Mucosa of descending colon (tissue), 3 donors: ENCODE results near the gene ADAM10. TPM values are rescaled to one million over a fixed set of nuclear protein-coding genes. Genes with fewer than 3 reads are reported as not detected.
"Not testable (repeated sequence)": the region's sequence is repeated elsewhere in the genome, so short reads cannot be mapped to it uniquely, and the experiment has no call there.

ENCODE experiments used
- ATAC-seq: fragments of 200-7000 bp; cut with Tn5 transposase; one replicate; pipeline ENCODE4 v1.9.1; 2020; ENCODE audit warnings: mild to moderate bottlenecking, moderate library complexity
- DNase-seq, 3 donors: peaks; one replicate each; pipeline ENCODE4 v3.0.0-alpha.2; 2020
- H3K36me3 ChIP-seq: fragments of 200-600 bp; one replicate; pipeline ENCODE4 v1.8.0; 2021; ENCODE audit warnings: low read depth, mild to moderate bottlenecking
- H3K4me1 ChIP-seq: fragments of 200-600 bp; one replicate; pipeline ENCODE4 v1.8.0; 2021; ENCODE audit warnings: low read depth, mild to moderate bottlenecking
- H3K4me3 ChIP-seq: fragments of 200-600 bp; one replicate; pipeline ENCODE4 v1.8.0; 2021; ENCODE audit warnings: mild to moderate bottlenecking
- H3K9me3 ChIP-seq: fragments of 200-600 bp; one replicate; pipeline ENCODE4 v1.8.0; 2021; ENCODE audit warnings: mild to moderate bottlenecking
- intact Hi-C, 2 donors: fragments of 100-400 bp; cut with DNase I in 1 of 2; cut with micrococcal nuclease in 1 of 2; formaldehyde crosslinking; loops; one replicate each; pipeline versions ENCODE4 v1.11.0 to v1.11.1; 2022; cut with DNase I, micrococcal nuclease
- total RNA-seq, 3 donors: library from RNA; stranded (reverse); fragmentation: NEBNext Ultra II Directional in 2 of 3; extraction: Animal tissue kit (Norgen Biotek cat#: 25700) in 2 of 3; gene quantifications; one replicate each; pipeline versions ENCODE4 v1.2.1 to v1.2.4, GENCODE V29; 2021 to 2023
- TF ChIP-seq, protein P1 (sequence below): fragments of 200-600 bp; IDR thresholded peaks from one replicate; pipeline ENCODE4 v1.8.0; 2022; ENCODE audit warnings: antibody characterized with exemption, mild to moderate bottlenecking
- donor health status: DM: no; HTN: no; CAD: no; lungs with moderate emphysema.
- donor health status: DM: no; HTN: no; CAD: no.
- donor health status: DM: no; HTN: yes; CAD: no.

The ADAM10 gene
- total RNA-seq, 3 donors from 2014 or later, result 109 to 178 (median 143) TPM

DNA sequence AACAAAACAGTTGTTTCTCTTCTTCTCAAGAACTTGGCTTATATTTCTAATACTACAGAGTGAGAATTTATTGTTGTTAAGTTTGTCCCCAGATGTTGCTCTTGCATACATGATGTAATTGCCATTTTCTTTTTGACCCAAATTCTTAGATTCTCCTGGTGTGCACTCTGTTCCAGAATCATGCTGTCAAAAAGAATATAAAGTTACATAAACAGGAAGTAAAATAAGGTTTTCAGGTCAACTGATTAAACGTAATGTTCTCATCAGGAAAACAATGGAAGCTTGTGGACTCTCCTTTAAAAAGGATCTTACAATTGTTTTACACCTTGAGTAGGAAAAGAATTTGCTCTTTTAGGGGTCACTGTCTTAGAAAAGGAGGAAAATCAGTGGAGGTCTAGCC, 121.8 kb downstream of the ADAM10 start:
- intact Hi-C loops, result no loop called here

DNA sequence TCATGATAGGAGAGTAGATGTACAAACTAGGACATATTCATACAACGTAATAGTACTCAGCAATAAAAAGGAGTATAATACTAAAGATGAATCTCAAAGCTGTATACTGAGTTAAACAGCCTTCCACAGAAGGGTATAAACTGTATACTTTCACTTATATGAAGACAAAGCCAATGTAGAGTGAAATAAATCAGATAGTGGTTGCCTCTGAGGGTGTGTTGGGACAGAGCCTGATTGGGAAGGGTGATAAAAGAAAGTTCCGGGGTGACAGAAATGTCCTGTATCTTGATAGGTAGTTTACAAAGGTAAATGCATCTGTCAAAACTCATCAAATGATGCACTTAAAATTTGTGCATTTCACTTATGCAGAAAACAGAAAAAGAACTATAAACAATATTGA, 122.5 kb downstream of the ADAM10 start:
- H3K36me3 ChIP-seq, result no peaks in the 10 kb centered on the region
- intact Hi-C loops, result no loop called here
- TF ChIP-seq, protein P1, sequence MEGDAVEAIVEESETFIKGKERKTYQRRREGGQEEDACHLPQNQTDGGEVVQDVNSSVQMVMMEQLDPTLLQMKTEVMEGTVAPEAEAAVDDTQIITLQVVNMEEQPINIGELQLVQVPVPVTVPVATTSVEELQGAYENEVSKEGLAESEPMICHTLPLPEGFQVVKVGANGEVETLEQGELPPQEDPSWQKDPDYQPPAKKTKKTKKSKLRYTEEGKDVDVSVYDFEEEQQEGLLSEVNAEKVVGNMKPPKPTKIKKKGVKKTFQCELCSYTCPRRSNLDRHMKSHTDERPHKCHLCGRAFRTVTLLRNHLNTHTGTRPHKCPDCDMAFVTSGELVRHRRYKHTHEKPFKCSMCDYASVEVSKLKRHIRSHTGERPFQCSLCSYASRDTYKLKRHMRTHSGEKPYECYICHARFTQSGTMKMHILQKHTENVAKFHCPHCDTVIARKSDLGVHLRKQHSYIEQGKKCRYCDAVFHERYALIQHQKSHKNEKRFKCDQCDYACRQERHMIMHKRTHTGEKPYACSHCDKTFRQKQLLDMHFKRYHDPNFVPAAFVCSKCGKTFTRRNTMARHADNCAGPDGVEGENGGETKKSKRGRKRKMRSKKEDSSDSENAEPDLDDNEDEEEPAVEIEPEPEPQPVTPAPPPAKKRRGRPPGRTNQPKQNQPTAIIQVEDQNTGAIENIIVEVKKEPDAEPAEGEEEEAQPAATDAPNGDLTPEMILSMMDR, result no peak
- H3K9me3 ChIP-seq, result no peaks in the 10 kb centered on the region
- DNase-seq, result no peak
- H3K4me3 ChIP-seq, result no peak overlapping the region
- peak; percentile 60 for ATAC-seq
- peaks cover 13% of the 10 kb centered on the region for H3K4me1 ChIP-seq

More for the DNA sequence above, 121.8 kb downstream of the ADAM10 start:
- H3K4me1 ChIP-seq, result peaks cover 13% of the 10 kb centered on the region
- H3K4me3 ChIP-seq, result no peak overlapping the region
- H3K36me3 ChIP-seq, result no peaks in the 10 kb centered on the region
- DNase-seq, result no peak
- H3K9me3 ChIP-seq, result no peaks in the 10 kb centered on the region
- ATAC-seq, result peak; percentile 67
- TF ChIP-seq, protein P1, result no peak

DNA sequence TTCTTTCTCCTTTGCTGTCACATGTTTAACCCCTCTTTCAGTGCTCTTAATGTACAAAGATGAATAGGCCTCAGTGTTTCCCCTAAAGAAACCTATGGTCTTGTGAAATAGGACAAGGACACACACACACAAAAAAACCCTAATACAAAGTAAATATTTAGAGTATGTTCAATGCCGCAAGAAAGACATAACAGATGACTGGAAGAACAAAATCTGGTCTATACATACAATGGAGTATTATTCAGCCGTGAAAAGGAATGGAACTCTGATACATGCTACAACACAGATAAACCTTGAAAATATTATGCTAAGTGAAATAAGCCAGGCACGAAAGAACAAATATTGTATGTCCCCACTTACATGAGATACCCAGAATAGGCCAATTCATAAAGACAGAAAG, 123.1 kb downstream of the ADAM10 start:
- DNase-seq, result no peak
- peaks cover 13% of the 10 kb centered on the region for H3K4me1 ChIP-seq
- intact Hi-C loops, result no loop called here

DNA sequence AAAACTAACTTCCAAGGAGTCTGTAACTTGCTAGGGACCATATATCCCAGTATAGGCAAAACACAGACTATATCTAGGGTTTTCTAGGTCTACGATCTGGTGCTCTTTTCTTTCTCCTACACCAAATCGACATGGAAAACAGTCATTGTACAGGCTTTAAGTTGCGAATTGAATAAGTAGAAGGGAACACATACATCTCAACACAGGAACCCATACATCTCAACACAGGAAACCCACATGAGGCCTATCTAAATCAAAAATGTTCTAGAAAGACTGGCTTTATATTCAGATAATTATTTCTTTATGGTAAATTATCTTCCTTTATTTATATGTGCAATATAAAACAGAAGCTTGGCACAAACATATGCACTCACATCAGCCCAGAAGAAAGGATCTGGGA, 126.6 kb downstream of the ADAM10 start:
- no peak for DNase-seq
- TF ChIP-seq, protein P1, result no peak
- no peaks in the 10 kb centered on the region for H3K36me3 ChIP-seq
- no peak for ATAC-seq
- intact Hi-C loops, result no loop called here
- peaks cover 5% of the 10 kb centered on the region for H3K4me1 ChIP-seq
- no peaks in the 10 kb centered on the region for H3K9me3 ChIP-seq
- H3K4me3 ChIP-seq, result no peak overlapping the region

More for the DNA sequence above, 123.1 kb downstream of the ADAM10 start:
- H3K9me3 ChIP-seq, result no peaks in the 10 kb centered on the region
- ATAC-seq, result no peak
- H3K36me3 ChIP-seq, result no peaks in the 10 kb centered on the region
- TF ChIP-seq, protein P1, result no peak
- no peak overlapping the region for H3K4me3 ChIP-seq

DNA sequence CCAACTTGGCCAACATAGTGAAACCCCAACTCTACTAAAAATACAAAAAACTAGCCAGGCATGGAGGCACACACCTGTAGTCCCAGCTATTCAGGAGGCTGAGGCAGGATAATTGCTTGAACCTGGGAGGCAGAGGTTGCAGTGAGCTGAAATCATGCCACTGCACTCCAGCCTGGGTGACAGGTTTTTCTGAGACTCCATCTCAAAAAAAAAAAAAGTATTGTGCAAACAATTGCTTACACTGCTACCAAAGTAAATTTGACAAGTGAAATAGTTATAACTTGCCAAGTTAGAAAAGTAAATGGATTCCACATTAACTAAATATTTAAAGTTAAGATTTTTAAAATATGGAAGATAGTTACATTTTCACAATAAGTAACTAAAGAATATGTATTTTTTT, 129.2 kb downstream of the ADAM10 start:
- H3K9me3 ChIP-seq, ATAC-seq, H3K36me3 ChIP-seq, H3K4me3 ChIP-seq, DNase-seq, H3K4me1 ChIP-seq, intact Hi-C loops: not testable (repeated sequence)

DNA sequence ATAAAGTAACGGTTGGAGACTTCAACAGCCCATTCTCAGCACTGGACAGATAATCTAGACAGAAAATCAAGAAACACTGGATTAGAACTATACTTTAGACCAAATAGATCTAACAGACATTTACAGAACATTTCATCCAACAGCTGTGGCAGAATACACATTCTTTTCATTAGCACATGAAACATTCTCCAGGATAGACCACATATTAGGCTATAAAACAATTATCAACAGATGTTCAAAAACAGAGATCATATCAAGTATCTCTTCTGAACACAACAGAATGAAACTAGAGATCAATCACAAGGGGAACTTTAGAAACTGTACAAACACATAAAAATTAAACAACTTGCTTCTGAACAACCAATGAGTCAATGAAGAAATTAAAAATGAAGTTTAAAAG, 133.3 kb downstream of the ADAM10 start:
- TF ChIP-seq, protein P1, result no peak
- peaks cover 15% of the 10 kb centered on the region for H3K4me1 ChIP-seq
- no peaks in the 10 kb centered on the region for H3K36me3 ChIP-seq
- DNase-seq (no peak), ATAC-seq (no peak)
- no peak overlapping the region for H3K4me3 ChIP-seq
- intact Hi-C loops, result no loop called here
- H3K9me3 ChIP-seq, result peaks cover 15% of the 10 kb centered on the region
